Endothelial cell of umbilical vein (primary cell): ENCODE data around the gene ZNF524. TPM values are rescaled to one million over a fixed set of nuclear protein-coding genes. Genes with fewer than 3 reads are reported as not detected.

Experiments used
- BruUV-seq: library from RNA; stranded (reverse); fragments of 400-500 nt; replicated peaks from 2 replicates; lab custom pipeline; 2021; lab: Mats Ljungman, UMichigan
- CTCF ChIA-PET: fragments of 300-600, 350-600 bp; sonication (Branson Sonifier 250); formaldehyde crosslinking; loops from one replicate; lab custom pipeline; 2021; ENCODE audit warnings: antibody characterized with exemption, inconsistent platforms; lab: Charles Lee
- POLR2A ChIA-PET: fragments of 300-600, 350-600 bp; sonication (Branson Sonifier 250); formaldehyde crosslinking; loops from one replicate; lab custom pipeline; 2021; ENCODE audit warnings: antibody characterized with exemption, inconsistent platforms; lab: Charles Lee
- DNase-seq: peaks from one replicate; pipeline ENCODE4 v3.0.0-alpha.2; 2011; ENCODE audit warnings: low read depth, low spot score
- FAIRE-seq: peaks from 2 replicates; lab custom pipeline; 2011; peaks lifted over from hg19 to GRCh38; lab: Jason Lieb, UNC
- H2AFZ ChIP-seq: 2 replicates; pipeline ENCODE4 v1.6.0; 2012; ENCODE audit warnings: low read depth, low read length, control low read depth, inconsistent platforms
- H3K27ac ChIP-seq: 2 replicates; pipeline ENCODE4 v1.5.1; 2011; ENCODE audit warnings: low read depth, mild to moderate bottlenecking, control low read depth, low read length, moderate library complexity; ENCODE audit not compliant: insufficient read depth
- H3K27me3 ChIP-seq, 2 experiments: 2 replicates each; pipeline versions ENCODE4 v1.6.0 to v1.6.1; 2011; ENCODE audit warnings: low read length in 2 of 2, mixed read lengths in 1 of 2; ENCODE audit not compliant: control insufficient read depth in 2 of 2, insufficient read depth in 2 of 2
- H3K36me3 ChIP-seq, 2 experiments: 2 replicates in 1 of 2; 3 replicates in 1 of 2; pipeline ENCODE4 v1.5.1; 2011; ENCODE audit warnings: low read length in 2 of 2, mild to moderate bottlenecking in 1 of 2, moderate library complexity in 1 of 2; ENCODE audit not compliant: control insufficient read depth in 2 of 2, insufficient read depth in 2 of 2; ENCODE audit errors: extremely low read depth in 1 of 2
- H3K4me1 ChIP-seq: 3 replicates; pipeline ENCODE4 v1.5.1; 2011; ENCODE audit warnings: mild to moderate bottlenecking, low read length; ENCODE audit not compliant: control insufficient read depth, insufficient read depth; ENCODE audit errors: extremely low read depth
- H3K4me2 ChIP-seq: 2 replicates; pipeline ENCODE4 v1.6.1; 2011; ENCODE audit warnings: low read length, control low read depth, mixed read lengths; ENCODE audit not compliant: insufficient read depth
- H3K4me3 ChIP-seq, 3 experiments: fragments of 200-600 bp in 1 of 3; sonication (generic), shearing (Covaris generic) in 1 of 3; replicated peaks in 1 of 3; 2 replicates each; pipeline ENCODE4 v1.5.1; 2011 to 2016; ENCODE audit warnings: control low read depth in 3 of 3, low read length in 3 of 3, mild to moderate bottlenecking in 2 of 3, inconsistent platforms in 1 of 3, low read depth in 1 of 3, moderate library complexity in 1 of 3; ENCODE audit not compliant: insufficient read depth in 1 of 3
- H3K79me2 ChIP-seq: 2 replicates; pipeline ENCODE4 v1.6.0; 2012; ENCODE audit warnings: low read length, inconsistent platforms; ENCODE audit not compliant: control insufficient read depth, insufficient read depth
- H3K9ac ChIP-seq: replicated peaks from 2 replicates; pipeline ENCODE3; 2011; ENCODE audit warnings: low read length, control low read depth; ENCODE audit not compliant: insufficient read depth; ENCODE audit errors: extremely low read depth
- H3K9me1 ChIP-seq: replicated peaks from 3 replicates; pipeline ENCODE4 v1.6.0; 2011; ENCODE audit warnings: mild to moderate bottlenecking, low read length; ENCODE audit not compliant: control insufficient read depth, insufficient read depth; ENCODE audit errors: extremely low read depth
- H3K9me3 ChIP-seq: replicated peaks from 2 replicates; pipeline ENCODE4 v1.5.1; 2012; ENCODE audit warnings: low read length, inconsistent platforms; ENCODE audit not compliant: control insufficient read depth, insufficient read depth
- H4K20me1 ChIP-seq: replicated peaks from 2 replicates; pipeline ENCODE3; 2011; ENCODE audit warnings: mild to moderate bottlenecking, low read length; ENCODE audit not compliant: control insufficient read depth, insufficient read depth; ENCODE audit errors: extremely low read depth
- EZH2 ChIP-seq: IDR thresholded peaks from 2 replicates; pipeline ENCODE4 v1.6.1; 2012; ENCODE audit warnings: borderline replicate concordance, low read depth, mild to moderate bottlenecking, moderate library complexity, low read length, inconsistent platforms; ENCODE audit not compliant: severe bottlenecking
- FOS ChIP-seq: IDR thresholded peaks from 2 replicates; pipeline ENCODE4 v1.6.1; 2011; ENCODE audit warnings: mild to moderate bottlenecking, low read length, moderate library complexity, borderline replicate concordance; ENCODE audit not compliant: insufficient read depth
- GATA2 ChIP-seq: IDR thresholded peaks from 2 replicates; pipeline ENCODE4 v1.7.0; 2011; ENCODE audit warnings: low read depth, mild to moderate bottlenecking, moderate library complexity, mixed read lengths, low read length; ENCODE audit not compliant: insufficient read length, insufficient read depth
- JUN ChIP-seq: IDR thresholded peaks from 2 replicates; pipeline ENCODE4 v1.6.1; 2011; ENCODE audit warnings: borderline replicate concordance, low read depth; ENCODE audit not compliant: insufficient read length, insufficient read depth
- MYC ChIP-seq: IDR thresholded peaks from one replicate; pipeline ENCODE4 v1.6.1; 2011; ENCODE audit warnings: mild to moderate bottlenecking, low read depth, low read length
- POLR2A ChIP-seq: IDR thresholded peaks from 2 replicates; pipeline ENCODE4 v1.6.1; 2012; ENCODE audit warnings: low read depth, mild to moderate bottlenecking, control low read depth, low read length
- POLR2AphosphoS5 ChIP-seq: IDR thresholded peaks from 2 replicates; pipeline ENCODE4 v1.6.1; 2012; ENCODE audit warnings: low read depth, mild to moderate bottlenecking, control low read depth, low read length, moderate library complexity; ENCODE audit not compliant: insufficient read depth
- dilution Hi-C: fragments of 300-500 bp; cut with MboI; formaldehyde crosslinking; loops from one replicate; pipeline ENCODE4 v1.15.0; 2019; ENCODE audit warnings: low sequenced_read_pairs; ENCODE audit not compliant: extremely low pct_ligation_motif_present
- intact Hi-C: fragments of 100-400 bp; cut with micrococcal nuclease; formaldehyde crosslinking; loops from one replicate; pipeline ENCODE4 v1.10.0; 2022
- polyA plus RNA-seq, 4 experiments: library from polyadenylated mRNA; depleted of rRNA in 3 of 4; stranded (reverse) in 3 of 4; unstranded in 1 of 4; fragments of >200 nt; gene quantifications; 2 replicates each; pipeline versions ENCODE4 v1.2.1 to v1.2.3, GENCODE V29; 2011 to 2012; ENCODE audit warnings: missing spikeins in 1 of 4
- total RNA-seq: library from RNA; stranded (reverse); gene quantifications from 2 replicates; pipeline ENCODE4 v1.2.3, GENCODE V29; 2021
- TF ChIP-seq, protein P1 (sequence below), 2 donors: IDR thresholded peaks; 1 replicate in 1 of 2; 2 replicates in 1 of 2; pipeline ENCODE4 v1.5.1; 2011; ENCODE audit warnings: low read length in 2 of 2, mild to moderate bottlenecking in 2 of 2, moderate library complexity in 2 of 2, control low read depth in 1 of 2, inconsistent platforms in 1 of 2, low read depth in 1 of 2; ENCODE audit not compliant: insufficient read depth in 1 of 2; ENCODE audit errors: extremely low read depth in 1 of 2
- TF ChIP-seq, protein P2 (sequence below): IDR thresholded peaks from 2 replicates; pipeline ENCODE4 v1.6.1; 2011; ENCODE audit not compliant: insufficient read depth, insufficient read length

ZNF524 gene
- total and polyA plus RNA-seq, 2 donors (not counting 3 experiments of a cell fraction or from before 2014, with no cell fraction given), result 15.2 to 15.4 TPM

GRCh38 chr19:55594996-55595545 lies 5.0 kb upstream of the ZNF524 start:
- intact Hi-C loops (no loop called here), dilution Hi-C loops (no loop called here)
- no peaks in the 10 kb centered on the region for H3K9me3 ChIP-seq
- H3K27me3 ChIP-seq, result no peaks in the 10 kb centered on the region
- H3K4me1 ChIP-seq, result no peaks in the 10 kb centered on the region
- TF ChIP-seq, protein P1, sequence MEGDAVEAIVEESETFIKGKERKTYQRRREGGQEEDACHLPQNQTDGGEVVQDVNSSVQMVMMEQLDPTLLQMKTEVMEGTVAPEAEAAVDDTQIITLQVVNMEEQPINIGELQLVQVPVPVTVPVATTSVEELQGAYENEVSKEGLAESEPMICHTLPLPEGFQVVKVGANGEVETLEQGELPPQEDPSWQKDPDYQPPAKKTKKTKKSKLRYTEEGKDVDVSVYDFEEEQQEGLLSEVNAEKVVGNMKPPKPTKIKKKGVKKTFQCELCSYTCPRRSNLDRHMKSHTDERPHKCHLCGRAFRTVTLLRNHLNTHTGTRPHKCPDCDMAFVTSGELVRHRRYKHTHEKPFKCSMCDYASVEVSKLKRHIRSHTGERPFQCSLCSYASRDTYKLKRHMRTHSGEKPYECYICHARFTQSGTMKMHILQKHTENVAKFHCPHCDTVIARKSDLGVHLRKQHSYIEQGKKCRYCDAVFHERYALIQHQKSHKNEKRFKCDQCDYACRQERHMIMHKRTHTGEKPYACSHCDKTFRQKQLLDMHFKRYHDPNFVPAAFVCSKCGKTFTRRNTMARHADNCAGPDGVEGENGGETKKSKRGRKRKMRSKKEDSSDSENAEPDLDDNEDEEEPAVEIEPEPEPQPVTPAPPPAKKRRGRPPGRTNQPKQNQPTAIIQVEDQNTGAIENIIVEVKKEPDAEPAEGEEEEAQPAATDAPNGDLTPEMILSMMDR (IDR thresholded peaks at IDR 0.05; ENCODE audit: extremely low read depth in 1 of 2, insufficient read depth in 1 of 2, low read depth in 1 of 2, low read length in 2 of 2), result no peak
- TF ChIP-seq GATA2 (no peak), POLR2AphosphoS5 (no peak), POLR2A (no peak), EZH2 (no peak), JUN (no peak), FOS (no peak), MYC (no peak)
- TF ChIP-seq, protein P2, sequence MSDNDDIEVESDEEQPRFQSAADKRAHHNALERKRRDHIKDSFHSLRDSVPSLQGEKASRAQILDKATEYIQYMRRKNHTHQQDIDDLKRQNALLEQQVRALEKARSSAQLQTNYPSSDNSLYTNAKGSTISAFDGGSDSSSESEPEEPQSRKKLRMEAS, result no peak
- BruUV-seq, result no TSS peak
- H3K27ac ChIP-seq, result no peak overlapping the region
- H3K9me1 ChIP-seq, result no peaks in the 10 kb centered on the region
- no peak overlapping the region for H3K9ac ChIP-seq
- no peaks in the 10 kb centered on the region for H4K20me1 ChIP-seq
- ChIA-PET POLR2A (interaction anchor here (0.6 kb wide), 1 partner anchor 30 kb away, joined by 4 read pairs; no protein-coding TSS in a partner anchor), CTCF (no interaction called here)
- FAIRE-seq, result no peak
- peaks cover 3 to 21% of the 10 kb centered on the region in 2 experiments for H3K36me3 ChIP-seq
- H3K4me3 ChIP-seq, result no peak overlapping the region
- no peak for DNase-seq
- H3K4me2 ChIP-seq, result no peak overlapping the region
- H3K79me2 ChIP-seq, result no peaks in the 10 kb centered on the region
- H2AFZ ChIP-seq, result no peak overlapping the region
